MM.1S (cell line): Measurements from ENCODE around the gene COL13A1.

Experiments
- DNase-seq: peaks from one replicate; pipeline ENCODE4 v3.0.0-alpha.2; 2015
- H2AFZ ChIP-seq: fragments of 300-600 bp; sonication (generic); 2 replicates; pipeline ENCODE4 v1.6.0; 2016; ENCODE audit warnings: antibody characterized with exemption, low read length
- H3F3A ChIP-seq: fragments of 300-600 bp; sonication (generic); 2 replicates; pipeline ENCODE4 v1.6.1; 2016; ENCODE audit warnings: mild to moderate bottlenecking, antibody characterized with exemption, low read length, moderate library complexity, mixed read lengths; ENCODE audit not compliant: insufficient read depth
- H3K27ac ChIP-seq: fragments of 300-600 bp; sonication (generic); 2 replicates; pipeline ENCODE4 v1.5.1; 2016; ENCODE audit warnings: mild to moderate bottlenecking, low read length
- H3K27me3 ChIP-seq: fragments of 300-600 bp; sonication (generic); replicated peaks from 2 replicates; pipeline ENCODE4 v1.6.0; 2016; ENCODE audit warnings: low read length; ENCODE audit not compliant: insufficient read depth
- H3K36me3 ChIP-seq: fragments of 300-600 bp; sonication (generic); replicated peaks from 2 replicates; pipeline ENCODE4 v1.6.1; 2016; ENCODE audit warnings: mild to moderate bottlenecking, low read length, mixed read lengths; ENCODE audit not compliant: insufficient read depth
- H3K4me1 ChIP-seq: fragments of 300-600 bp; sonication (generic); 2 replicates; pipeline ENCODE4 v1.6.1; 2016; ENCODE audit warnings: low read length, mixed read lengths
- H3K4me2 ChIP-seq: fragments of 300-600 bp; sonication (generic); 2 replicates; pipeline ENCODE4 v1.6.0; 2016; ENCODE audit warnings: low read depth, low read length
- H3K4me3 ChIP-seq: fragments of 300-600 bp; sonication (generic); 2 replicates; pipeline ENCODE4 v1.5.1; 2016; ENCODE audit warnings: low read length, mixed read lengths
- H3K79me2 ChIP-seq: fragments of 300-600 bp; sonication (generic); 2 replicates; pipeline ENCODE4 v1.6.1; 2016; ENCODE audit warnings: mixed run types, low read length, mixed read lengths
- H3K9ac ChIP-seq: fragments of 300-600 bp; sonication (generic); 2 replicates; pipeline ENCODE4 v1.6.1; 2016; ENCODE audit warnings: low read length, mixed read lengths
- H3K9me2 ChIP-seq: fragments of 300-600 bp; sonication (generic); replicated peaks from 2 replicates; pipeline ENCODE4 v1.6.1; 2016; ENCODE audit warnings: mild to moderate bottlenecking, low read length, mixed read lengths; ENCODE audit not compliant: insufficient read depth
- H3K9me3 ChIP-seq: fragments of 300-600 bp; sonication (generic); replicated peaks from 2 replicates; pipeline ENCODE4 v1.6.1; 2016; ENCODE audit warnings: mild to moderate bottlenecking, low read length, mixed read lengths; ENCODE audit not compliant: insufficient read depth
- H4K20me1 ChIP-seq: fragments of 300-600 bp; sonication (generic); 2 replicates; pipeline ENCODE4 v1.6.1; 2016; ENCODE audit warnings: mild to moderate bottlenecking, low read length, moderate library complexity, mixed read lengths; ENCODE audit not compliant: insufficient read depth
- EZH2 ChIP-seq: fragments of 300-600 bp; sonication (generic); optimal IDR thresholded peaks from 2 replicates; pipeline ENCODE3; 2017; ENCODE audit warnings: low read depth, mild to moderate bottlenecking, antibody characterized with exemption, low read length, mixed read lengths
- EZH2phosphoT487 ChIP-seq: fragments of 300-600 bp; sonication (generic); IDR thresholded peaks from 2 replicates; pipeline ENCODE4 v1.6.1; 2018; ENCODE audit warnings: antibody characterized with exemption, low read length
- TF ChIP-seq, protein P1 (sequence below): fragments of 300-600 bp; sonication (generic); IDR thresholded peaks from 2 replicates; pipeline ENCODE4 v1.5.1; 2016; ENCODE audit warnings: antibody characterized with exemption, low read length, mixed read lengths

The COL13A1 gene

DNA sequence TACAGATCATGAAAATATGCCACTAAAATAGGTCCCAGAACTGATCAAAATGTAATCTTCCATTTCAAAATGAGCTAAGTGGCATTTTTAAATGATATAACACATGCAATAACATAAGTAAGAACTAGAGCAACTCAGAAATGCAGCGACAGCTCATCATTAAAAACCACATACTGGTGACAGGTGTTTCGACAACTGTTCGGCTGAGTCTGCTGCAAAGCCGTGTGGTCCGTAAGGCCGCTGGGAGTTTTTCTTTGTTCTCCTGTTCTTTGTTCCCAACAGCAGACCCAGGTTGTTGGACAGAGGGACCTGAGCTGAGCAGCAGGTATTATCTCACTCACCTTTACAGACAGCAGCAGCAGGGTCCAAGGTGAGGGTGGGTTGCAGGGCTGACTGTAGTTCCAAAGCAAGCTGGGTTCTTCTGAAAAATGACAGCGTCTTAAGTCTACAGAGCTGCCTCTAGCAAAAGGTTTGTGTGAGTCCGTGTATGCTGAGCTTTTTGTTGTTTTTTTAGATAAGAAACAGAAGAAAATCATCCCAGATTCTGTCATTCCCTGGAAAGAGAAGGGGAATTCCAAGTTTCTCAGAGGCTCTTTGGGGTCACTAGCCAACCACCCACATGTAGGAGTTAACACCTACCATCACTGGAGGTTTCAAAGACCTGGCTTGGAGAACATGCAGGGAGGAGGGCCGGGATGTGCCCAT, 205.6 kb downstream of the COL13A1 start:
- Histone ChIP-seq H3K4me3 (no peak overlapping the region), H3K27me3 (no peaks in the 10 kb centered on the region), H3K27ac (no peak overlapping the region), H2AFZ (no peak overlapping the region), H3K4me1 (no peaks in the 10 kb centered on the region), H3K79me2 (no peaks in the 10 kb centered on the region), H3K9ac (no peak overlapping the region), H3F3A (no peaks in the 10 kb centered on the region), H3K9me3 (no peaks in the 10 kb centered on the region), H3K4me2 (no peak overlapping the region), H3K36me3 (no peaks in the 10 kb centered on the region), H4K20me1 (no peaks in the 10 kb centered on the region), H3K9me2 (no peaks in the 10 kb centered on the region)
- no peak for TF ChIP-seq EZH2phosphoT487
- TF ChIP-seq, protein P1, sequence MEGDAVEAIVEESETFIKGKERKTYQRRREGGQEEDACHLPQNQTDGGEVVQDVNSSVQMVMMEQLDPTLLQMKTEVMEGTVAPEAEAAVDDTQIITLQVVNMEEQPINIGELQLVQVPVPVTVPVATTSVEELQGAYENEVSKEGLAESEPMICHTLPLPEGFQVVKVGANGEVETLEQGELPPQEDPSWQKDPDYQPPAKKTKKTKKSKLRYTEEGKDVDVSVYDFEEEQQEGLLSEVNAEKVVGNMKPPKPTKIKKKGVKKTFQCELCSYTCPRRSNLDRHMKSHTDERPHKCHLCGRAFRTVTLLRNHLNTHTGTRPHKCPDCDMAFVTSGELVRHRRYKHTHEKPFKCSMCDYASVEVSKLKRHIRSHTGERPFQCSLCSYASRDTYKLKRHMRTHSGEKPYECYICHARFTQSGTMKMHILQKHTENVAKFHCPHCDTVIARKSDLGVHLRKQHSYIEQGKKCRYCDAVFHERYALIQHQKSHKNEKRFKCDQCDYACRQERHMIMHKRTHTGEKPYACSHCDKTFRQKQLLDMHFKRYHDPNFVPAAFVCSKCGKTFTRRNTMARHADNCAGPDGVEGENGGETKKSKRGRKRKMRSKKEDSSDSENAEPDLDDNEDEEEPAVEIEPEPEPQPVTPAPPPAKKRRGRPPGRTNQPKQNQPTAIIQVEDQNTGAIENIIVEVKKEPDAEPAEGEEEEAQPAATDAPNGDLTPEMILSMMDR, result no peak
- no peak for TF ChIP-seq EZH2
- no peak for DNase-seq
